CD4-positive, alpha-beta T cell (primary cell): ENCODE measurements around the gene RNF144A. TPM values are rescaled to one million over a fixed set of nuclear protein-coding genes. Genes with fewer than 3 reads are reported as not detected.
"Not testable (repeated sequence)": the region's sequence is repeated elsewhere in the genome, so short reads cannot be mapped to it uniquely, and the experiment has no call there.

Experiments used
- ATAC-seq: fragments of 200-7000 bp; cut with Tn5 transposase; one replicate; pipeline ENCODE4 v1.10.0; 2022; ENCODE audit warnings: mild to moderate bottlenecking; ENCODE audit not compliant: poor library complexity
- CTCF ChIA-PET: fragments of 350-600 bp; sonication (Branson Sonifier 250); formaldehyde crosslinking; loops from one replicate; lab custom pipeline; 2021; ENCODE audit warnings: antibody characterized with exemption, inconsistent platforms; lab: Charles Lee
- POLR2A ChIA-PET: fragments of 350-600 bp; sonication (Branson Sonifier 250); formaldehyde crosslinking; loops from one replicate; lab custom pipeline; 2021; ENCODE audit warnings: antibody characterized with exemption, inconsistent platforms; lab: Charles Lee
- DNase-seq, 14 experiments: peaks; one replicate each; pipeline ENCODE4 v3.0.0-alpha.2; 2013 to 2020; ENCODE audit warnings: mixed read lengths in 2 of 14
- H3K27ac ChIP-seq, 2 donors: one replicate each; pipeline versions ENCODE4 v1.5.1 to v1.7.0; 2013; ENCODE audit warnings: low read length in 2 of 2, low read depth in 1 of 2, mild to moderate bottlenecking in 1 of 2
- H3K27me3 ChIP-seq, 2 experiments: 1 replicate in 1 of 2; 2 replicates in 1 of 2; pipeline versions ENCODE4 v1.6.1 to v1.7.0; 2013; ENCODE audit warnings: low read length in 2 of 2, control low read depth in 1 of 2, mild to moderate bottlenecking in 1 of 2, moderate library complexity in 1 of 2; ENCODE audit not compliant: insufficient read depth in 2 of 2, control insufficient read depth in 1 of 2
- H3K36me3 ChIP-seq: one replicate; pipeline ENCODE4 v1.6.1; 2013; ENCODE audit warnings: low read length, control low read depth; ENCODE audit not compliant: insufficient read depth
- H3K4me1 ChIP-seq: one replicate; pipeline ENCODE4 v1.6.1; 2013; ENCODE audit warnings: low read length, control low read depth; ENCODE audit not compliant: insufficient read depth
- H3K4me3 ChIP-seq: one replicate; pipeline ENCODE4 v1.5.1; 2013; ENCODE audit warnings: mild to moderate bottlenecking, low read length, moderate library complexity
- H3K9me3 ChIP-seq, 2 experiments: 1 replicate in 1 of 2; 2 replicates in 1 of 2; pipeline versions ENCODE4 v1.6.1 to v1.7.0; 2013; ENCODE audit warnings: low read length in 2 of 2, mild to moderate bottlenecking in 2 of 2, control low read depth in 1 of 2, moderate library complexity in 1 of 2; ENCODE audit not compliant: control insufficient read depth in 1 of 2, insufficient read depth in 1 of 2
- H3K27ac Mint-ChIP-seq: one replicate; pipeline ENCODE4 v1.8.0; 2020; ENCODE audit warnings: mixed read lengths
- H3K27me3 Mint-ChIP-seq: one replicate; pipeline ENCODE4 v1.8.0; 2021; ENCODE audit warnings: mixed read lengths
- H3K36me3 Mint-ChIP-seq: one replicate; pipeline ENCODE4 v1.8.0; 2021; ENCODE audit warnings: low read depth, mixed read lengths
- H3K4me1 Mint-ChIP-seq: one replicate; pipeline ENCODE4 v1.8.0; 2021; ENCODE audit warnings: low read depth, mixed read lengths
- H3K4me3 Mint-ChIP-seq: one replicate; pipeline ENCODE4 v1.8.0; 2020; ENCODE audit warnings: mild to moderate bottlenecking, mixed read lengths
- H3K9me3 Mint-ChIP-seq: one replicate; pipeline ENCODE4 v1.8.0; 2020; ENCODE audit warnings: mixed read lengths
- intact Hi-C, 2 experiments: fragments of 100-400 bp; cut with DNase I in 1 of 2; cut with micrococcal nuclease in 1 of 2; formaldehyde crosslinking; loops; one replicate each; pipeline versions ENCODE4 v1.15.1 to v1.9.0; 2023 to 2025; cut with DNase I, micrococcal nuclease
- total RNA-seq, 174 experiments: library from RNA in 2 of 174; stranded (reverse) in 2 of 174; gene quantifications; one replicate each; pipeline ENCODE4 v1.2.3 and lab custom pipeline; 2021 to 2026
- TF ChIP-seq, protein P1 (sequence below): fragments of 200-600 bp; IDR thresholded peaks from one replicate; pipeline ENCODE4 v1.8.0; 2022; ENCODE audit warnings: antibody characterized with exemption, mild to moderate bottlenecking

RNF144A gene
- total RNA-seq, 2 experiments from 2014 or later, result 39.0 to 40.1 TPM

DNA sequence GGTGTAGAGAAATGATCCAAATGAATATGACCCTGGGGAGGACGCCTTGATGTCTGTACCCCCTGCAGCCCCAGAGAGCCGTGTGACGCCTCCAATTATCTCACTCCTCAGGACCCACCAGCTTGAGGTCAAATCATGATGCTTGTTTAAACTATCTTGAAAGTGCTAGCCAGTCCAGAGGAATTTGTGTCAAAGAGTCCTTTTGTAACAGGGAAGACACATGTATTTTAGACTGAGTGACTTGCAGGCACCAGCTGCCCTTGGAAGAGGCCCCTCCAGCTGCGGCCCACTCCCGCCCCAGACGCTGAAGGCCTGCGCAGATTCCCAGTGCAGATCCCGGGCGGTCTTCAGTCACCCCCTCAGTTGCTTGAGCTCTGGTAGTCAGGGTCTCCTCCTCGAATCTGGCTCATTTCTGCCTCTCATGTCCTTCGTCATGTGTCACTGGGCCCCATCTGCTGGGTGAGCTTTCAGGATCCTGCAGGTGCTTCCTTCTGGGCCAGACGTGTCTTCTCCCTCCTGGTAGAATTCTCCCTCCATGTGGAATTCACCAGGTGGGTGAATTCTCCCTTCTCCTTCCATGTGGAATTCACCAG, 77.4 kb downstream of the RNF144A start:
- Histone ChIP-seq H3K9me3 (no peaks in the 10 kb centered on the region), H3K27me3 (no peaks in the 10 kb centered on the region), H3K27ac (no peak overlapping the region), H3K36me3 (peaks cover 21% of the 10 kb centered on the region), H3K4me3 (no peak overlapping the region), H3K4me1 (no peaks in the 10 kb centered on the region)
- ChIA-PET POLR2A (no interaction called here), CTCF (interaction anchor here (1.6 kb wide), 1 partner anchor 20 kb away, joined by 4 read pairs; no protein-coding TSS in a partner anchor)
- Mint-ChIP-seq H3K9me3 (no peaks in the 10 kb centered on the region), H3K36me3 (peaks cover 84% of the 10 kb centered on the region), H3K27ac (no peak overlapping the region), H3K4me1 (peaks cover 40% of the 10 kb centered on the region), H3K4me3 (no peak overlapping the region), H3K27me3 (no peaks in the 10 kb centered on the region)
- no peak for ATAC-seq
- intact Hi-C loops, result no loop called here
- DNase-seq, result no peak
- TF ChIP-seq, protein P1, sequence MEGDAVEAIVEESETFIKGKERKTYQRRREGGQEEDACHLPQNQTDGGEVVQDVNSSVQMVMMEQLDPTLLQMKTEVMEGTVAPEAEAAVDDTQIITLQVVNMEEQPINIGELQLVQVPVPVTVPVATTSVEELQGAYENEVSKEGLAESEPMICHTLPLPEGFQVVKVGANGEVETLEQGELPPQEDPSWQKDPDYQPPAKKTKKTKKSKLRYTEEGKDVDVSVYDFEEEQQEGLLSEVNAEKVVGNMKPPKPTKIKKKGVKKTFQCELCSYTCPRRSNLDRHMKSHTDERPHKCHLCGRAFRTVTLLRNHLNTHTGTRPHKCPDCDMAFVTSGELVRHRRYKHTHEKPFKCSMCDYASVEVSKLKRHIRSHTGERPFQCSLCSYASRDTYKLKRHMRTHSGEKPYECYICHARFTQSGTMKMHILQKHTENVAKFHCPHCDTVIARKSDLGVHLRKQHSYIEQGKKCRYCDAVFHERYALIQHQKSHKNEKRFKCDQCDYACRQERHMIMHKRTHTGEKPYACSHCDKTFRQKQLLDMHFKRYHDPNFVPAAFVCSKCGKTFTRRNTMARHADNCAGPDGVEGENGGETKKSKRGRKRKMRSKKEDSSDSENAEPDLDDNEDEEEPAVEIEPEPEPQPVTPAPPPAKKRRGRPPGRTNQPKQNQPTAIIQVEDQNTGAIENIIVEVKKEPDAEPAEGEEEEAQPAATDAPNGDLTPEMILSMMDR, result no peak

DNA sequence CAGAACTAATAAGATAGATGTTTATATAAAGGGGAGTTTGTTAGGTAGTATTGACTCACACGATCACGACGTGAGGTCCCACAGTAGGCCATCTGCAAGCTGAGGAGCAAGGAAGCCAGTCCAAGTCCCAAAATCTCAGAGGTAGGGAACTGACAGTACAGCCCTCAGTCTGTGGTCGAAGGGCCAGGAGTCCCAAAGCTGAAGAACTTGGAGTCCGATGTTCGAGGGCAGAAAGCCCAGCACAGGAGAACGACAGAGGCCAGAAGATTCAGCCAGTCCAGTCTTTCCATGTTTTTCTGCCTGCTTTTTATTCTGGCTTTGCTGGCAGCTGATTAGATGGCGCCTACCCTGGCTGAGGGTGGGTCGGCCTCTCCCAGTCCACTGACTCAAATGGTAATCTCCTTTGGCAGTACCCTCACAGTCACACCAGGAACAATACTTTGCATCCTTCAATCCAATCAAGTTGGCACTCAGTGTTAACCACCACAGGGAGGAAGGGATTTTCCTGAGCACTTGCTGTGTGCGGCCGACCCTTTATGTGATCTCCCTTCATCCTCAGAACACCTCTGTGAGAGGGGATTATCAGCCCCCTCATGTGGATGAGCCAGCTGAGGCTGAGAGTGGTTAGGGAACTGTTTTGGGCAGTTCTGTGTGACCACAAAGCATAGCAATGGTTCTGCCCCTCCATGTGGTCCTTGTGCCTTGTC, 78.3 kb downstream of the RNF144A start:
- DNase-seq (no peak), ATAC-seq (no peak)
- H3K9me3 ChIP-seq, result no peaks in the 10 kb centered on the region
- Mint-ChIP-seq H3K36me3 (peaks cover 86% of the 10 kb centered on the region), H3K4me1 (peaks cover 49% of the 10 kb centered on the region), H3K27me3 (no peaks in the 10 kb centered on the region), H3K4me3 (no peak overlapping the region), H3K9me3 (no peaks in the 10 kb centered on the region), H3K27ac (no peak overlapping the region)
- no peaks in the 10 kb centered on the region for H3K4me1 ChIP-seq
- H3K36me3 ChIP-seq, result peaks cover 23% of the 10 kb centered on the region
- no peak overlapping the region for H3K27ac ChIP-seq
- TF ChIP-seq, protein P1, result no peak
- intact Hi-C loops, result no loop called here
- no peaks in the 10 kb centered on the region for H3K27me3 ChIP-seq
- ChIA-PET CTCF (interaction anchor here (1.6 kb wide), 1 partner anchor 19 kb away, joined by 4 read pairs; no protein-coding TSS in a partner anchor), POLR2A (no interaction called here)
- no peak overlapping the region for H3K4me3 ChIP-seq

DNA sequence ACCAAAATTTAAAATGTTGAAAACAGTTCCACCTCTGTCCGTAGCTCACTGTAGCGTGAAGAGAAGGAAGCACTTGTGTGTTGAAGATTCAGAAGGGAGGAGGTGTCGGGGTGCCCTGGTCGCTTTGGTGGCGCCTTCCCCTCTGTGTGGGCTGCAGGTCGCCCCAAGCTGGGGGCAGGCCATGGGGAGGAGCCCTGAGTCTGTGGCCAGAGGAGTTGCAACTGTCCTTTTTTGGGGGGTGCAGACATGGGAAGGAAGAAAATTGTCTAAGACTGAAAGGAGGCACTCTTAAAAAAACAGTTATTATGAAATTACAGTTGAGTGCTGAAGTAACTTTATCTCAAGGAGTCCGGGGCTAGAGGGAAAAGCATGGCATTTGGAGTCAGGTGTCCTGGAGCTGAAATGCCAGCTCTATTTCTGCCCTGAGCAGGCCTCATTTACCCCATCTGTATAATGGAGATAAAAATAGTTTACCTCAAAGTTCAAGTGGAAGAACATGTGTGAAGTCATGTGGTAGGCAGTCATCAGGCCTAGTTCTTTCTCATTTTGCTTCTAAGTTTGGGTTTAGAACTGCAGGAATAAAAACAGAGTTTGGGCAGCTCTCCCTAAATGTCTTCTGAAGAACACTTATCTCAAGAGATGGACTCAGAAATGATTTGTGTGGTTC, 82.1 kb downstream of the RNF144A start:
- Mint-ChIP-seq H3K4me1 (peaks cover 46% of the 10 kb centered on the region), H3K4me3 (no peak overlapping the region), H3K27ac (peak overlapping the region; percentile 42), H3K9me3 (no peaks in the 10 kb centered on the region), H3K36me3 (peaks cover 59% of the 10 kb centered on the region), H3K27me3 (no peaks in the 10 kb centered on the region)
- Histone ChIP-seq H3K4me3 (no peak overlapping the region), H3K27me3 (no peaks in the 10 kb centered on the region), H3K9me3 (no peaks in the 10 kb centered on the region), H3K27ac (no peak overlapping the region), H3K4me1 (peaks cover 3% of the 10 kb centered on the region), H3K36me3 (peaks cover 18% of the 10 kb centered on the region)
- CTCF ChIA-PET, result no interaction called here
- TF ChIP-seq, protein P1, result no peak
- POLR2A ChIA-PET, result no interaction called here
- ATAC-seq, result no peak
- intact Hi-C loops, result no loop called here
- peak in 1 of 14 experiments; percentile 11 for DNase-seq

DNA sequence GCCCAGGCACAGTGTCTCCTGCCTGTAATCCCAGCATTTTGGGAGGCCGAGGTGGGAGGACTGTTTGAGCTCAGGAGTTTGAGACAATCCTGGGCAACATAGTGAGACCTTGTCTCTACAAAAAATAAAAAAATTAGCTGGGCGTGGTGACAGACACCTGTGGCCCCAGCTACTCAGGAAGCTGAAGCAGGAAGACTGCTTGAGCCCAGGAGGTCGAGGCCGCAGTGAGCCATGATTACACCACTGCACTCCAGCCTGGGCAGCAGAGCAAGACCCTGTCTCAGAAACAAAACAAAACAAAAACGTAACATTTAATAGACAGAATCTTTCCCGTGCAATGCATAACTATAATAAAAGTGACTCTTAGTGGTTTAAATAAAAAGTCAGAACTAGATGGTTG, 84.2 kb downstream of the RNF144A start:
- H3K4me3 Mint-ChIP-seq, CTCF ChIA-PET, H3K27me3 ChIP-seq, H3K9me3 Mint-ChIP-seq, H3K4me3 ChIP-seq, H3K9me3 ChIP-seq, intact Hi-C loops, H3K4me1 ChIP-seq, DNase-seq, H3K27ac Mint-ChIP-seq, H3K27ac ChIP-seq, ATAC-seq, H3K27me3 Mint-ChIP-seq: not testable (repeated sequence)
- Mint-ChIP-seq H3K36me3 (peaks cover 60% of the 10 kb centered on the region), H3K4me1 (peaks cover 50% of the 10 kb centered on the region)
- POLR2A ChIA-PET, result interaction anchor here (1.7 kb wide), 1 partner anchor 11 kb away, joined by 3 read pairs; no protein-coding TSS in a partner anchor
- H3K36me3 ChIP-seq, result peaks cover 15% of the 10 kb centered on the region
